HG02642 (cell line): ENCODE results near the gene TMTC4.
"Not testable (repeated sequence)": the region's sequence is repeated elsewhere in the genome, so short reads cannot be mapped to it uniquely, and the experiment has no call there.

Experiments used
- ATAC-seq: cut with Tn5 transposase; IDR thresholded peaks from one replicate; pipeline ENCODE4 v1.9.1; 2021; ENCODE audit warnings: mild to moderate bottlenecking; ENCODE audit not compliant: unreplicated experiment, poor library complexity

TMTC4 gene

GRCh38 chr13:100633461-100633860 lies 41.1 kb downstream of the TMTC4 start:
- no peak for ATAC-seq

DNA sequence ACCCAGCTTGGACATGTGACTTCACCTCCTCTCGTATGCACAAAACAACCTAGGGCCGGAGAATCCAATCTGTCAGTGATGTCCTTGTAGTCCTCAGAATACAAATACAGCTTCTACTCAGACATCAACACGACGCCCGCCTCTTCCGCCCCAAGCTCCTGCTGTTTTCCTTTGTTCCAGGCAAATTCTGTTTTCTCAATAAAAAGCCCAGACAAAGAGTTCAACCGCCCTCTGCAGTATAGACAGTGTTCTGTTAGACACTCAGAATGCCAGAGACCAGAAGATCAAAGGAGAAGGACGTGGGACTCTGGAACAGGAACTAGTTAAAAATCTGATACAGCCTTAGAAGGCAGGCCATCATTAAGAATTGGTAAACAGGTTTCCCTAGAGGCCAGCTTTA lies 44.0 kb downstream of the TMTC4 start:
- ATAC-seq, result no peak

GRCh38 chr13:100627120-100627519 lies 47.5 kb downstream of the TMTC4 start:
- no peak for ATAC-seq

- no peak for ATAC-seq
Measured at GRCh38 chr13:100625447-100625846, 49.1 kb downstream of the TMTC4 start.

DNA sequence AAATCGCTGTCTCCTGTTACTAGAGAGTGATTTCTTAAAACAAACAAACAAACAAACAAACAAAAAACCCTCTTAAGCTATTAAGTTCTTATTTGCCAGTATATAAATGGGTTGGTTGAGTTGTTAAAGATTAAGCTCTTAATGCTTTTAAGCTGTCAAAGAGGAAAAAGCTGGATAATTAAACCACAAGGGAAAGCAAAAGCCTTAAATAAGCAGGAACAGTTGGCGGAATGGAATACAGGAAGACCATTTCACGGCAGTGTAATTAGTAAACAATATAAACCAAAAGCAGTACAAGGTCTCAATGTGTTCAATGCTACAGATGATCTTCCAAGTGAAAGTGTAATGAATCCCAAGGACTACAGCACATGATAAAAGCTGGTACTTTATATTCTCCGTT lies 53.8 kb downstream of the TMTC4 start:
- ATAC-seq, result no peak

- ATAC-seq, result no peak
Measured at GRCh38 chr13:100619940-100620339, 54.7 kb downstream of the TMTC4 start.

- ATAC-seq, result not testable (repeated sequence)
Measured at GRCh38 chr13:100618897-100619296, 55.7 kb downstream of the TMTC4 start.

DNA sequence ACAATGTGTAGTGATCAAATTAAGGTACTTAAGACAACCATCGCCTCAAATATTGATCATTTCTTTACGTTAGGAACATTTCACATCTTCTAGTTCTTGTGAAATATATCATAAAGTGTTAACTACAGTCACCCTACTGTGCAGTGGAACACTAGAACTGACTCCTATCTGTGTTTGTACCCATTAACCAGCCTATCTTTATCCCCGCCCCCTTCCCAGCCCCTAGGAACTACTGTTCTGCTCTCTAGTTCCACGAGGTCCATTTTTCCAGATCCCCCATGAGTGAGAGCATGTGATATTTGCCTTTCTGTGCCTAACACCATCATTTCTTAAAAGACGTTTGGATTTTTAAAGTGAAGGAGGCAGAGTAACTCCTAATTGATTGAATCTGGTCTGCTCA lies 61.6 kb downstream of the TMTC4 start:
- no peak for ATAC-seq

DNA sequence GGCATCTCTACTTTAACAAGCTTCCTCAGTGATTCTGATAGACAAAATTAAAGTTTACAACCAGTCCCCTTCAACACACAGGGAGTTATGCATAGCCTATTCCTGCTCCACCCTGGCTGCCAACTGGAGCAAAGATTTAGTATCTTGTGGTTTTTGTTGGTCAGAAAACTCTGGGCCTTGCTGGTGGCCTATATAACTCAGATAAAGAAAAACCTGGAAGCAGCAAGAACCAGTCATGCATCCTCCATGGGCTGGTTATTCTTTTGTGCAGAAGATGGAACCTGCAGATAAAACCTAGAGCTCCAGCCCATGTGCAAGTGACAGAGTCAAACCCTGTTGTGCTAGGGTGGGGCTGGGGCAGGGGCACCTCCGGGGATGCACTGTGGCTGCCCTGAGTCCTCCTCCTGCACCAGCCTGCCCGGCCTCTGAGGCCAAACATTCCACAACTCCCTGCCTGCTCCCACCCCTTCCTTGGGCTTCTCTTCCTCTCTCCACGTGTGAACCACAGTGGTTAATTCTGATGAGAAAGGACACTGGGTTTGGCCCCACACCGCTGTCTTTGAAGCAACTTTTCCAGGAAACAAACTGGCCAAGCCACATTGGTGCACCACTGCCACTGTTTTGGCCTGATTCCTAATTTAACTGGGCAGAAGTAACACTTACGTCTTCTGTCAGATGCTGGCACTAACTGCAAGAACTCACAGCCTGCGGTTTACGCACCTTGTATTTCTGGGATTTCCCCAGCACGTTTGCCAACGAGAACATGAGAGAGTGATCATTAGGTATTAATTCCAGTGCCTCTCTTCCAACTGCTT lies 62.7 kb downstream of the TMTC4 start:
- no peak for ATAC-seq

DNA sequence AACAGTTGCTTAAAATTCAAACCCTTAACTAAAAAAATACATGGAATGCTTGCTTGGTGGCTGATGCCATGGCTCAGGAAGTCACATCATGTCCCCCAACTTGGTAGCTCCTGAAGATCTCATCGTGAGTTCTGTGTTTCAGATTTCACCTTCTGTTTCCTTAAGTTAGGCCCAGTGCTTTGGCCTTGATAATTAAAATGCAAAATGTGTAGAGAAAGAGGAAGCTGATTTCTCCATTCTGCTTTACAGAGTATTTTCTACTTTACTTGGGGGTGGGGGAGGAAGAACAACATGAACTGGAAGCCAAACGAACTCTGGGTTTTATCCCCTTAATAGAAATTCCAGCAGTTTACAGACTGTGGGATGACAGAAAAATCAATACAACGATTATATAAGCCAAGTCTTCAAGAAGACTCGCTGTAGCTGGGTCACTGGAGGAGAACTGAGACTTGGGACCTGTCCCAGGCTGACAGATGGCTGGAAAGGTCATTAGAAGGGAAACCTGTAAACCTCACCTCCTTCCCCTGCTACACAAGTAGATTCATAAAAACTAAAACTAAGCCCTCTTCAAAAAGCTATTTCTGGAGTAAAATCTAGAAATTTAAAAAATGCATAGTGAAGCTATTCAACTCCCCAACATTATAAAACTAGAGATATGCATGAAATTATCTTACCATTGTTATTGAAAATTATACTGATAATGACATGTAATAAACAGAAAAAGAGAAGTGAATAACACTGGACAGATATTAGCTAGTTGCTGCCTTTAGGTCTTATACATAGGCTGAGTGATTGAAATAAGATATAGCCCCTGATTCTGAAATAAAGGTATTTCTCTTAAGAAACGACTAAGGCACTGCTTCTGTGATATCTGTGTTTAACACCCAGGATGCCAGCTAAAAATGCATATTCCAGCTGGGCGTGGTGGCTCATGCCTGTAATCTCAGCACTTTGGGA lies 63.9 kb downstream of the TMTC4 start:
- ATAC-seq, result peak; percentile 37

GRCh38 chr13:100608906-100609305 lies 65.7 kb downstream of the TMTC4 start:
- ATAC-seq, result peak; percentile 88

- ATAC-seq, result no peak
Measured at GRCh38 chr13:100608489-100608888, 66.1 kb downstream of the TMTC4 start.

- ATAC-seq, result no peak
Measured at GRCh38 chr13:100604918-100605710, 69.5 kb downstream of the TMTC4 start.

- ATAC-seq, result no peak
Measured at GRCh38 chr13:100602493-100603111, 72.0 kb downstream of the TMTC4 start.

DNA sequence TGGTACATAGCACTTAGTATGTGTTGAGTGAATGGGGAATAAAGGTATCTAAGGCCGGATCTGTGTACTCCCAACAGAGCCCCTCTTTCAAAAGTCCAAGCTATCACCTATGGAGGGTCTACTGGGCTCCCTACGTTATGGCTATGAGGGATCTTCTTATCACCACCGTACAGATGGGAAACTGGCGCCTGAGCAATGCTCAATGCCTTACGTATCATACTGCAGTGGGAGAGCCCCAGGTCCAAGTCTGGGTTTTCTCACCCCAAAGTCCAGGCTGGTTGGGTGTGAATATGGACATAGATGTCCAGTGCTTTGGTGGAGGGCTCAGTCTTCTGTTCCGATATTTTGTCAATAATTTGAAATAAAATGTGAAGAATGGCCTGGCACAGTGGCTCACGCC lies 72.9 kb downstream of the TMTC4 start:
- ATAC-seq, result no peak

- ATAC-seq, result no peak
Measured at GRCh38 chr13:100600915-100601314, 73.7 kb downstream of the TMTC4 start.

- ATAC-seq, result no peak
Measured at GRCh38 chr13:100600461-100600860, 74.1 kb downstream of the TMTC4 start.

DNA sequence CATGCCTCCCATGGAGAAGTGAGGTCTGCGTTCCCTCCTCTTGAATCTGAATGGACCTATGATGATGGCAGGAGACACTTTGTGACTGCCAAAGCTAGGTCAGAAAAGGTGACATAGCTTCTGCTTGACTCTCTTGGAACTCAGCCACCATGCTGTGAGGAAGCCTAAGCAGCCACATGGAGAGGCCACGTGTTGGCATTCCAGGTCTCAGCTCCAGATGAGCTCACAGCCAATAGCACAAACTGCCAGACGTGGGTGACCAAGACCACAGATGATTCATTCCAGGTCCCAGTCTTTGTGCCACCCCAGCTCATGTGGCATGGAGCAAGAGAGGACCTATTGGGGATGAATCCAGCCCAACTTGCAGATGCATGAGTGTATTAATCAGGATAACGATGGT lies 77.3 kb downstream of the TMTC4 start:
- ATAC-seq, result no peak

GRCh38 chr13:100596516-100596915 lies 78.1 kb downstream of the TMTC4 start:
- no peak for ATAC-seq

DNA sequence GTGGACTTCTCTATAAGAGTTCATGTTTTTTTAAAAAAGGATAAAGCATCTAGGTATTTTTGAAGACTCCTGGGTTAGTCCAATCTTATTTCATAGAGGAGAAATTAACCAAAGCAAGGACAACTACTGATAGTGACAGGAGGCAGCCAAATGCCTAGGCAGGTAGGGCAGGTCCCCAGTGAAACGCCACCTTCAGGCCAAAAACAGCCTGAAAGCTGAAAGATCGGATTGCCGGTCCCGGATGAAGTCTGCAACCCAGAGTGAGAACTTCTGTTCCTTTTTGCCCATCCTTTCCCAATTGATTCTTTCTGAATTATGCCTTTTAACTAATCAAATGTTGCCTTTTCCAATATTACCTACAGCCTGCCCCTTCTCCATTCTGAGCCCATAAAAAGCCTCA lies 79.9 kb downstream of the TMTC4 start:
- ATAC-seq, result no peak
